COLO829 (cell line): ENCODE data around the gene ELOVL4.

ENCODE experiments used
- DNase-seq: peaks from one replicate; pipeline ENCODE4 v3.0.0; 2012; ENCODE audit warnings: low spot score

ELOVL4 gene

DNA sequence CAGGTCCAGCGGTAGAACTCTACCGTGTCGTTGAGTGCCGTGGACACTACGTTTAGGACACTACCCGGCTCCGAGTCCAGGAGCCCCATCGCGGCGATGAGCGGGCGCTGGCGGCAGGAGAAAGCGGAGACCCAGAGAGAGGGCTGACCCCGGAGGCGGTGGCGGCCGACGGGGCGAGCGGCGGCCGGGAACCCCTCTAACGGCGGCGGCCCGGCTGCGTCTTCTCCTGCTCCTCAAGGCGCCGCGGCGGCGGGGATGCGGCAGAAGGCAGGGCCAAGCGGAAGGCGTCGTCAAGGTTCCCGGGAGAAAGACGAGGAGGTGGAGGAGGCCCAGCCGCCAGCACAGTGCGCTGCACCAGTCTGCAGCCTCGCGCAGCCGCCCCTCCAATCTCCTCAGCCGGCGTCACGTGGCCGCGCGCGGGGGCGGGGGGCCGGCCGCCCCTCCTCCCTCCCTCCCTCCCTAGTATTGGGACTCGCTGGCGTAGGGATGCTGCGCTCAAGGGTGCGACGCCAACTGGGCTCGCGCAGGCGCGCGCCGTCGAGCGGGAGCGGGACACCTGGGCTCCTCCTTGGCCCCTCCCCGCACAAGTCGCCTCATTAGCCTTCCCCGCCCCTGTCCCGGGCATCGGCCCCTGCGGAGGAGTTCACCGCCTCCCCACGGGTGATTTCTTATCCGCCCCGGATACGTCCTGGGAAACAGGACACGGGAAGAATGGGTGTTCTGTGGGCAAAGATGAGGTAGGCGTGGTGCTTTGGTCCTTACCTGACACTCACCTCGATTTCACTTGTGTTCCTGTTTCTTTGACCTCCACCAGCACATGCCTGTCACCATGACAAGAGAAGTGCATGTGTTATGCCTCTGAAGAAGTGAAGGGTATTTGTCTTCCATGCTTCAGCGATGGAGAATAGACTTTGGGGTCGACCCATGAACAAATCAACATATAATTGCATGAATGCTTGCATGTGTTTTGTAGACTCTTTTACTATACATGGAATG, at the start of gene ELOVL4:
Gene ELOVL4, minus strand, starts transcription at position 363 of the 996 bp plus-strand sequence. Its CDS starts 274 bp downstream, at position 89.
- DNase-seq, result peak; percentile 33

GRCh38 chr6:79993911-79994309, 46.6 kb upstream of the ELOVL4 start:
- DNase-seq, result no peak

DNA sequence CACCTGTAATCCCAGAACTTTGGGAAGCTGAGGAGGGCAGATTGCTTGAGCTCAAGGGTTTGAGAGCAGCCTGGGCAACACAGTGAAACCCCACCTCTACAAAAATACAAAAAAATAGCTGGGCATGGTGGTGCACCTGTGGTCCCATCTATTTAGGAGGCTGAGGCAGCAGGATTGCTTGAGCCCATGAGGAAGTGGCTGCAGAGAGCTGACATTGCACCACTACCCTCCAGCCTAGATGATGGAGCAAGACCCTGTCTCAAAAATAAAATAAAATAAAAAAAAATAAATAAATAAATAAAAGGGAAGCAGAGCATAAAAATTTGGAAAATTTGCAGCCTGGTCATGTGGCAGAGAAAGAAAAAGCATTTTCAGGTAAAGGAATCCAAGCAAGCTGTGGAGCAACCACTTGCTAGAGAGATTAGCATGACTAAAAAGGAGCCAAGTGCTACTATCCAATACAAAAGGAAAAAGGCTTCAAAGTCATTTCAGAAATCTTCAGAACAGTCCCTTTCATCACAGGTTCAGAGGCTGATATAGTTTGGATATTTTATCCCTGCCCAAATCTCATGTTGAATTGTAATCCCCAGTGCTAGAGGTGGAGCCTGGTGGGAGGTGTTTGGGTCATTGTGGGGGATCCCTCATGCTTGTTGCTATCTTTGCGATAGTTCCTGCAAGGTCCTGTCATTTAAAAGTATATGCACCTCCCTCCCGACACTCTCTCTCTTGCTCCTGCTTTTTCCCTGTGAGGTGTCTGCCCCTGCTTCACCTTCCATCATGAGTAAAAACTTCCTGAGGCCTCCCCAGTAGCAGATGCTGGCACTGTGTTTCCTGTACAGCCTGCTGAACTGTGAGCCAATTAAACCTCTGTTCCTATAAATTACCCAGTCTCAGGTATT, 45.9 kb upstream of the ELOVL4 start:
- no peak for DNase-seq

DNA sequence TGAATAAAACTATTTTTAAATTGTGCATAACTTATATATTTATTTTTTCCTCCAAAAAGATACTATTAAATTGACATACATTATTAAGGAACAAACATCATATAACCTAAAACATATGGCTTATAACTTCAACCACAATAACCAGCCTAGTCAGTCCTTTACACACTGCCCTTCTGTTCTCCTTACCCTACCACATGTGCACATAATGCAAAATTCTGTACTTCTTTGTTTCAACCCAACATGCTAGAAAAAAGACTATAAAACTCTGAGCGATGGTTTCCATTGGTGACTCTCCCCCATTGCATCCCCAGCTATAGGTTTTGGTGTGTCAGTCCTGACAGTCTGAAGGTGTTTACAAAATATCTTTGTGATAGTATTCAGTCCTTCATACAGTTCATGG, 42.3 kb upstream of the ELOVL4 start:
- DNase-seq, result peak; percentile 21

GRCh38 chr6:79985128-79985527, 37.8 kb upstream of the ELOVL4 start:
- no peak for DNase-seq

DNA sequence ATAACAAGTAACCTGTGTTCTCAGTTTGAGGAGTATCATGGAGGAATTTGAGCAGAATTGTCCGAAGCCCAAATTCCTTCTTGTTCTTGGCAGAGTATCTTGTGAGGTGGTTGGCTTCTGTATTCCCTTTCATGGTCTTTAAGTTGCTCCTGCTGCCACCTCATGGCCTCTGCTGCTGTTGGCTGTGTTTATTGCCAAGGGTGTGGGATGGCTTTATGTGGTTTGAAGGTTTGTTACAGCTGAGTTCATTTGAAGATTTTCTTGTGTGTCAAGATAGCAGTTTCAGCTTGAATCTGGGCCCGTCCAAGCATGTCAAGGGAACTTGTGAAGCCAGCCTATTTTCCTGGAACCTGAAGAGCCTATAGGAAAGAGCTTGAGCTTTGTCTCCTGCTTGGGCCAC, 36.9 kb upstream of the ELOVL4 start:
- DNase-seq, result no peak

- no peak for DNase-seq
These were observed 34.3 kb upstream of the ELOVL4 start for GRCh38 chr6:79981652-79982051.

DNA sequence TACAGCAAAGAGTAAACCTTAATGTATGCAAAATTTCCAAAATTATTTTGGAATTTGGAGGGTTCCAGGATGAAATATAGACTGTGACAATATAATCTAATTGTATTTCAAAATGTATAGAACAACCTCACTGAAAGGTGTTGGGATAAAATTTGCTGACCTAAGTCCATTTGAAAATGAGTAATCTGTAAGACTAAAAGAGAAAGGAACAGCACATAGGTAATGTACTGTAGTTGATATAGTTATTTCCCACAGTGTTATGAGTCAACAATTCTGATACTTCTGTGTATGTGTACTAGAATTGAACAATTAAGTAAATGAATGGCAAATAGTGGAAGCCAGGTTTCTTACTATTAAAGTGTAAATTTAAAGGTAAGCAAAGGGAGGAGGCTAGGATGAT, 23.8 kb upstream of the ELOVL4 start:
- DNase-seq, result no peak

- no peak for DNase-seq
These were observed 22.4 kb upstream of the ELOVL4 start for GRCh38 chr6:79969784-79970183.

GRCh38 chr6:79967178-79967577, 19.8 kb upstream of the ELOVL4 start:
- DNase-seq, result no peak

- no peak for DNase-seq
These were observed 17.3 kb upstream of the ELOVL4 start for GRCh38 chr6:79964607-79965081.

GRCh38 chr6:79954849-79955248, 7.5 kb upstream of the ELOVL4 start:
- no peak for DNase-seq

DNA sequence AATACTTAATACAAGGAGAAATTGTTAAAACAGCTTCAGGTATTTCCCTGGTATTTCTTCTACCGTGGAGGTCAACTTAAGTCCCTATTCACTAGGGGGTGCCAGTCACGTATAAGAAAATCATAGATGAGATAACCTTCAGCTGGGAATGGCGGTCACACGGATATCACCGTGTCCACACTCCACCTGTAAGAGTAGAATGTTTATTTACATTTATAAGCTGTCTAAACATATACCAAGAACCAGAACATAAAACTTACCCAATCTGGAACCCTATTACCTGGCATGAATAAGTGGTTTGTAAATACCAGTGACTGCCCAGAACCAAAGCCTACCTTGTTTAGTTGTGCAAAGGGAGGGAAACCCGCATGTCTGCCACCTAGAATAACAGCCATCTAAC, 1.9 kb upstream of the ELOVL4 start:
- peak; percentile 25 for DNase-seq

DNA sequence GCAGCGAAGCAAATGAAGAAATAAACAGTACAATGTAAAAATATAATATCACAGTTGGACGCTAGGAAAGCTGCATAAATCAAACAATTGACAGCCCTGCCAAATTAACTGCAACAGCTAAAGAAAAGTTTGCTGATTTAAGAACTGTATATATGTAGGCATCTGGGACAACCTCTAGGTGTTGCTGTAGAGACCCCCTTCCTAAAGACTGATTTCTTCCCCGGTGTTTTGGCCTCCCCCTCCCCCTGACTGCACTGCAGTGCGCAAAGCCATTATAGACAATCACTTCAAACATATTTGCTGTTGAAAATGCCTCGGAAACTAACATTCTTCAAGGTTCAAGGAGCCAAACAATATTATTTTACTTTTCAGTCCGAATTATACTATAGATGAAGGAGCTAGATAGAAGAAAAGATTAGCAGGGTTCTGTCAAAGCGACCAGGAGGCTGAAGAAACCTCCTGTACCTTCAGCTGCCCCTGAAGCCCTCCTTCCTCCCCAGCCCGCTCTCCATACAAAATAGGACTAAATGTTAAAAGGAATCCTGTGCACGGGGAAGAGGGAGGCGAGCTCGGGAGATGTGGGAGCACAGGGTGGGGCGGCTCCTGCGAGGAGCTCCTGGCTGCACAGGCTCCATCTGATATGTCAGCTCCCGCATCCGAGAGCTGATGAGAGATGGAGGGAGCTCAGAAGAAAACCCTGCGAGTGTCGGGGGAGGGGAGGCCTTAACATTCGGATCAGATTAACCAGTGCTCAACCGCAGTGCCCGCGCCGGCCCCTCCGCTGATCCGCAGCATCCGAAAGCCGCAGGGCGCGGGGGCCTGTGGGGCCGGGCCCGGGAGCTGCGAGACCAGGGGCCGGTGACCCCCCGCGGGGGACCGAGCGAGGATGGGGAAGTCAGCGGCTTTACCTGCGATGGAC, 822 bp downstream of the ELOVL4 start:
- DNase-seq, result peak; percentile 7

DNA sequence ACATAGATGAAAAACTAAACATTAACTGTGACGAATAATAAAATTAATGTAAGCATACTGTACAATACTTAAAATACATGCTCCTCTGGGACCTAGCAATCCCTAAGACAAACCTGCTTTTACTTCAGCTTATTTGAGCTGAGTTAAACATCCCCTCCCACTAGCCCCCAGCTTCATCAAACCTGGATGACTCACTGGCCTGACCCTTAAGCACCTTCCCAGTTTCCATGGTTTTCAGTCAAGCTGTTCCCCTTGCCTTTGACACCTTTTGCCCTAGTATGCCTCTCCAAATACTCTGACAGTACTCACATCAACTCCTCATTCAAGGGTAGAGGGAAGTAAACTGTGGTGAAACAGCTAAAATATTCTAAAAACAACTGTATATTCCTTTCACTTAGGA, 4.2 kb downstream of the ELOVL4 start:
- DNase-seq, result no peak

DNA sequence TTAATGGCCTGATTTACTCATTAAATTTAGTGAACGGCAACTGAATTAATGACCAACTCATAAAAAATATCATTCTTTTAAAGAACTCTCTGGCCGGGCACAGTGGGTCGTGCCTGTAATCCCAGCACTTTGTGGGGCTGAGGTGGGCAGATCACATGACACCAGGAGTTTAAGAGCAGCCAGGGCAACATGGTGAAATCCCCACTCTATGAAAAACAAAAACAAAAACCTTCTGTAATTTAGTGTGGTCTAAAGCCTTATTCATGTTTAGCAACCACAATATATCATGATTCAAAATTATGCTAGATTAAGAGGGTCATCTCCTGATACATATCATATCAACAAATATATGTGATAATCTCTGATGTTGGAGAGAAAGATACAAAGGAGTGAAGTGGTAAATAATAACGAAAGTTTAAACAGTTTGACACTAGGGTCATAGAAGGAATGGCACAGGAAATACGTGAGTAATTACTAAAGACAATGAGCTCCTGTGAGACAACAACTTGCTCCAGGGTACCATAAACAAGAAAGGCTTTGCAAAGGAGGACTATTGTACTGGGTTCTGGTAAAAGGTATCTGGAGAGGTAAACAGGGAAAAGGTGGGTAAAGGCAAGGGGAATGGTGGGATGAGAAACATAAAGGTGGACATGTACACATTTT, 5.7 kb downstream of the ELOVL4 start:
- DNase-seq, result peak; percentile 6

GRCh38 chr6:79928478-79928998, 18.8 kb downstream of the ELOVL4 start:
- no peak for DNase-seq

- DNase-seq, result no peak
These were observed 19.6 kb downstream of the ELOVL4 start for GRCh38 chr6:79927758-79928157.

DNA sequence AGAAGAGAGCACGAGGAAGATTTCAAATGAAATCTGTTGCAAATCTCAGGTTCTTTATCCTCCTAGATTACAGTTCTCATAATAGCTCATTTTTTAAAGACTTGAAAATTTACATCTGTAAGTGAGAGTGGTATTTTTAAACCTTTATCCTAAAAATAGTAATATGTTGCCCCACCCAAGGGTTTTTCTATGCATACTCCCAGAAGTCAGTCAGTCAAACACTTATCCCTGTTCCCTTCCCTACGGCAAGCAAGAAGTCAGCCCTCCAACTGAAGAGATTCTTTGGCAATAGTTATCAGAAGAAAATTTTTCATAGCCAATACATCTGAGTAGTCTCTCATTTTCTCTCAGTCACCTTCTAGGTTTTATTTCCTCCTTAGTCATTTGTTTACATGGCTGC, 24.1 kb downstream of the ELOVL4 start:
- no peak for DNase-seq

DNA sequence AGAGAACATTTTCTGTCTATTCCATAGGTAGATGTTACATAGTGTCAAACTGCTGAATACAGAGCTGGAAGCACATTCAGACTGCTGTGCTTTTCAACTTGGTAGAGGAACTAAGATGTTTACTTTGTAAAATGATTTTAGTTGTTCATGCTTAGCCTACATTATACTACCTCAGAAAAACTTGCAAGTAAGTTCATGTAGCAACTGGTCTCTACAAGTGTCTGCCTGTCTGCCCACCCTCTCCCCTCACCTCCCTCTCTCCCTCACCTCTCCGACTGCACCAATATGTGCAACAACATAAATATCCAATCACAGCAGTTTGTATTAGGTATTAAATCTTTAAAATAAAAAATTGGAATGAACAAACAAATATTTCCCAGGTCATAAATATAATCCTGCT, 25.3 kb downstream of the ELOVL4 start:
- DNase-seq, result no peak

DNA sequence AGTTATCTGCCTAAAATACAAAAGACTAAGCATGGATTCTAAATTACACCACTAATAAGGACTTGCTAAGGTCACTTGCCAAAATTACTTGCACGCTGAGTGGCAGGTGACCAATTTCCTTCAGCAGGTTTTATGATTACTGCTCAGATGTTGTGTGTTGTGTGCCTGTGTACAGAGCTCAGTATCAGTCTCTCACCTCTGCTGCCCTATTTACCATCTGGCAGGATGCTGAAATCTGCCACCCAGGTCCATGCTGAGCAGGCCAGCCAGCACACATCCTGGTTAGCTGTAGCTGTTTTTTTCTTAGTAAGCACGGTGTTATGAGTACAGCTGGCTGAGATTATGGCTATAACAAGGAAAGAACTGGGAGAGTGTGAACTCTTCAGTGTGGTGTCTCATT, 34.0 kb downstream of the ELOVL4 start:
- no peak for DNase-seq
